Measurements from ENCODE around the gene MTHFD1L.

DNA sequence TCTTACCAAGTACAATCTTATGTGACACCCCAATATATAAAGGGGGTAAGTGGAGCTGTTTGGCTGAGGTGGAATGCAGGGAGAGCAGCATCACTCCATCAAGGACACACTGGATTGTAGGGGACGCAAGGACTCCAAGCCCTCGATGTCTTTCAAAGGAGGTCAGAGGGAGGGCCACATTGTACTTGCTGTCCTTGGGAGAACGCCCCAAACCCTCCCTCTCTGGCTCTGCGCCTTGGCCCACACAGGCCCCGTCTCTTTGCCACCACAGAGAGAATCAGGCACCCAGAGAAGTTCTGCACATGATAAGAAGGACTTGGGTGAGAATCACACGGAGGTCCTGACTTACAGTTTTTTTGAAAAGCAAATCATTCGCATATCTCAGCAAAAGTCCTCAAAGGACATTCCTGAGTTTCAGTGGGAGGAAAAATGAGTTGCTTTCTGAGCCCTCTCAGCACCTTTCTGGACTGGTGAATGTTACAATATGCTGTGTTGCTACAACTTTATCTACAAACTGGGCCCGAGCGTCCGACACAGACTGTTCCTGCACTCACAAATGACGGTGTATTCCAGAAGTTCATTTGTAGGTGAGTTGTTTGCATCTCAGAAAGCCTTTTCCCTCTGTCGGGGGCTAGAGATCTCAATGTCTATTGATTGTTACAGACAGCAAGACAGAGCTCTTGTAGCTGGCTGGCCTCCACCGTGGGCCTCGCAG, 281.8 kb downstream of the MTHFD1L start:
- TF ChIP-seq, protein P1, sequence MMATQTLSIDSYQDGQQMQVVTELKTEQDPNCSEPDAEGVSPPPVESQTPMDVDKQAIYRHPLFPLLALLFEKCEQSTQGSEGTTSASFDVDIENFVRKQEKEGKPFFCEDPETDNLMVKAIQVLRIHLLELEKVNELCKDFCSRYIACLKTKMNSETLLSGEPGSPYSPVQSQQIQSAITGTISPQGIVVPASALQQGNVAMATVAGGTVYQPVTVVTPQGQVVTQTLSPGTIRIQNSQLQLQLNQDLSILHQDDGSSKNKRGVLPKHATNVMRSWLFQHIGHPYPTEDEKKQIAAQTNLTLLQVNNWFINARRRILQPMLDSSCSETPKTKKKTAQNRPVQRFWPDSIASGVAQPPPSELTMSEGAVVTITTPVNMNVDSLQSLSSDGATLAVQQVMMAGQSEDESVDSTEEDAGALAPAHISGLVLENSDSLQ (IDR thresholded peaks at IDR 0.05), result no peak
- TF ChIP-seq SP1 (IDR thresholded peaks at IDR 0.05), result no peak
- no peak for TF ChIP-seq BHLHE40 (IDR thresholded peaks at IDR 0.05; ENCODE audit: borderline replicate concordance)
- TF ChIP-seq LEF1 (IDR thresholded peaks at IDR 0.05; ENCODE audit: borderline replicate concordance), result no peak
- TF ChIP-seq SUZ12 (IDR thresholded peaks at IDR 0.05), result no peak
- TF ChIP-seq ELF4 (IDR thresholded peaks at IDR 0.05), result no peak
- TF ChIP-seq FOXK2 (IDR thresholded peaks at IDR 0.05), result no peak
- no peak for TF ChIP-seq FOXM1 (IDR thresholded peaks at IDR 0.05; ENCODE audit: borderline replicate concordance)
- TF ChIP-seq CTBP1 (IDR thresholded peaks at IDR 0.05; ENCODE audit: borderline replicate concordance), result no peak
- no peak for TF ChIP-seq ZNF384 (IDR thresholded peaks at IDR 0.05)
- no peak for TF ChIP-seq TARDBP (IDR thresholded peaks at IDR 0.05)
- no peak for TF ChIP-seq NFRKB (IDR thresholded peaks at IDR 0.05)
- no peak for TF ChIP-seq L3MBTL2 (conservative IDR thresholded peaks at IDR 0.05)
